MM.1S (cell line): Measurements from ENCODE around the gene ATF3.

Experiments
- DNase-seq: peaks from one replicate; pipeline ENCODE4 v3.0.0-alpha.2; 2015
- H2AFZ ChIP-seq: fragments of 300-600 bp; sonication (generic); 2 replicates; pipeline ENCODE4 v1.6.0; 2016; ENCODE audit warnings: antibody characterized with exemption, low read length
- H3F3A ChIP-seq: fragments of 300-600 bp; sonication (generic); 2 replicates; pipeline ENCODE4 v1.6.1; 2016; ENCODE audit warnings: mild to moderate bottlenecking, antibody characterized with exemption, low read length, moderate library complexity, mixed read lengths; ENCODE audit not compliant: insufficient read depth
- H3K27ac ChIP-seq: fragments of 300-600 bp; sonication (generic); 2 replicates; pipeline ENCODE4 v1.5.1; 2016; ENCODE audit warnings: mild to moderate bottlenecking, low read length
- H3K27me3 ChIP-seq: fragments of 300-600 bp; sonication (generic); replicated peaks from 2 replicates; pipeline ENCODE4 v1.6.0; 2016; ENCODE audit warnings: low read length; ENCODE audit not compliant: insufficient read depth
- H3K36me3 ChIP-seq: fragments of 300-600 bp; sonication (generic); replicated peaks from 2 replicates; pipeline ENCODE4 v1.6.1; 2016; ENCODE audit warnings: mild to moderate bottlenecking, low read length, mixed read lengths; ENCODE audit not compliant: insufficient read depth
- H3K4me1 ChIP-seq: fragments of 300-600 bp; sonication (generic); 2 replicates; pipeline ENCODE4 v1.6.1; 2016; ENCODE audit warnings: low read length, mixed read lengths
- H3K4me2 ChIP-seq: fragments of 300-600 bp; sonication (generic); 2 replicates; pipeline ENCODE4 v1.6.0; 2016; ENCODE audit warnings: low read depth, low read length
- H3K4me3 ChIP-seq: fragments of 300-600 bp; sonication (generic); 2 replicates; pipeline ENCODE4 v1.5.1; 2016; ENCODE audit warnings: low read length, mixed read lengths
- H3K79me2 ChIP-seq: fragments of 300-600 bp; sonication (generic); 2 replicates; pipeline ENCODE4 v1.6.1; 2016; ENCODE audit warnings: mixed run types, low read length, mixed read lengths
- H3K9ac ChIP-seq: fragments of 300-600 bp; sonication (generic); 2 replicates; pipeline ENCODE4 v1.6.1; 2016; ENCODE audit warnings: low read length, mixed read lengths
- H3K9me2 ChIP-seq: fragments of 300-600 bp; sonication (generic); replicated peaks from 2 replicates; pipeline ENCODE4 v1.6.1; 2016; ENCODE audit warnings: mild to moderate bottlenecking, low read length, mixed read lengths; ENCODE audit not compliant: insufficient read depth
- H3K9me3 ChIP-seq: fragments of 300-600 bp; sonication (generic); replicated peaks from 2 replicates; pipeline ENCODE4 v1.6.1; 2016; ENCODE audit warnings: mild to moderate bottlenecking, low read length, mixed read lengths; ENCODE audit not compliant: insufficient read depth
- H4K20me1 ChIP-seq: fragments of 300-600 bp; sonication (generic); 2 replicates; pipeline ENCODE4 v1.6.1; 2016; ENCODE audit warnings: mild to moderate bottlenecking, low read length, moderate library complexity, mixed read lengths; ENCODE audit not compliant: insufficient read depth
- CTCF ChIP-seq: fragments of 300-600 bp; sonication (generic); IDR thresholded peaks from 2 replicates; pipeline ENCODE4 v1.5.1; 2016; ENCODE audit warnings: antibody characterized with exemption, low read length, mixed read lengths
- EZH2 ChIP-seq: fragments of 300-600 bp; sonication (generic); optimal IDR thresholded peaks from 2 replicates; pipeline ENCODE3; 2017; ENCODE audit warnings: low read depth, mild to moderate bottlenecking, antibody characterized with exemption, low read length, mixed read lengths
- EZH2phosphoT487 ChIP-seq: fragments of 300-600 bp; sonication (generic); IDR thresholded peaks from 2 replicates; pipeline ENCODE4 v1.6.1; 2018; ENCODE audit warnings: antibody characterized with exemption, low read length

Gene ATF3

GRCh38 chr1:212566522-212567479, 41.8 kb upstream of the ATF3 start:
- Histone ChIP-seq H3K4me1 (peaks cover 16% of the 10 kb centered on the region), H3K36me3 (no peaks in the 10 kb centered on the region), H3K4me2 (peak overlapping the region; percentile 91), H4K20me1 (no peaks in the 10 kb centered on the region), H3K27me3 (peaks cover 60% of the 10 kb centered on the region), H3K9ac (peak overlapping the region; percentile 60), H2AFZ (peak overlapping the region; percentile 53), H3K9me2 (no peaks in the 10 kb centered on the region), H3K27ac (peak overlapping the region; percentile 38; the same call in 1 of the 2 replicates), H3K9me3 (no peaks in the 10 kb centered on the region), H3K79me2 (no peaks in the 10 kb centered on the region), H3F3A (peaks cover 19% of the 10 kb centered on the region), H3K4me3 (peak overlapping the region; percentile 74)
- peak; percentile 91 for DNase-seq
- TF ChIP-seq CTCF = no peak
- TF ChIP-seq EZH2phosphoT487 = peak; percentile 93

GRCh38 chr1:212567638-212568037, 40.9 kb upstream of the ATF3 start:
- Histone ChIP-seq H3K27me3 (peaks cover 57% of the 10 kb centered on the region), H3K4me1 (peaks cover 16% of the 10 kb centered on the region), H3K27ac (peak overlapping the region; percentile 38; the same call in 1 of the 2 replicates), H3K9me3 (no peaks in the 10 kb centered on the region), H3K4me2 (peak overlapping the region; percentile 91), H3K9ac (peak overlapping the region; percentile 60; the same call in 1 of the 2 replicates), H3K9me2 (no peaks in the 10 kb centered on the region), H3F3A (peaks cover 19% of the 10 kb centered on the region), H3K4me3 (peak overlapping the region; percentile 74), H3K36me3 (no peaks in the 10 kb centered on the region), H4K20me1 (no peaks in the 10 kb centered on the region), H3K79me2 (no peaks in the 10 kb centered on the region), H2AFZ (no peak overlapping the region)
- no peak for DNase-seq
- no peak for TF ChIP-seq EZH2phosphoT487
- TF ChIP-seq EZH2 = no peak
- no peak for TF ChIP-seq CTCF

GRCh38 chr1:212568978-212569537, 39.5 kb upstream of the ATF3 start:
- H4K20me1 ChIP-seq = no peaks in the 10 kb centered on the region
- no peaks in the 10 kb centered on the region for H3K79me2 ChIP-seq
- no peaks in the 10 kb centered on the region for H3K36me3 ChIP-seq
- H3K9me3 ChIP-seq = no peaks in the 10 kb centered on the region
- peaks cover 19% of the 10 kb centered on the region for H3F3A ChIP-seq
- no peak overlapping the region for H3K4me3 ChIP-seq
- peaks cover 51% of the 10 kb centered on the region for H3K27me3 ChIP-seq
- H3K9ac ChIP-seq = no peak overlapping the region
- no peak overlapping the region for H3K4me2 ChIP-seq
- no peak overlapping the region for H2AFZ ChIP-seq
- H3K4me1 ChIP-seq = peaks cover 16% of the 10 kb centered on the region
- H3K27ac ChIP-seq = no peak overlapping the region
- DNase-seq = no peak
- H3K9me2 ChIP-seq = no peaks in the 10 kb centered on the region
- TF ChIP-seq EZH2phosphoT487 = no peak
- no peak for TF ChIP-seq CTCF
- no peak for TF ChIP-seq EZH2
